Measurements from ENCODE around the gene NPFF. TPM values are rescaled to one million over a fixed set of nuclear protein-coding genes. Genes with fewer than 3 reads are reported as not detected.

The NPFF gene
- total and polyA plus RNA-seq, 8 donors = 0.99 TPM; not detected in 7

DNA sequence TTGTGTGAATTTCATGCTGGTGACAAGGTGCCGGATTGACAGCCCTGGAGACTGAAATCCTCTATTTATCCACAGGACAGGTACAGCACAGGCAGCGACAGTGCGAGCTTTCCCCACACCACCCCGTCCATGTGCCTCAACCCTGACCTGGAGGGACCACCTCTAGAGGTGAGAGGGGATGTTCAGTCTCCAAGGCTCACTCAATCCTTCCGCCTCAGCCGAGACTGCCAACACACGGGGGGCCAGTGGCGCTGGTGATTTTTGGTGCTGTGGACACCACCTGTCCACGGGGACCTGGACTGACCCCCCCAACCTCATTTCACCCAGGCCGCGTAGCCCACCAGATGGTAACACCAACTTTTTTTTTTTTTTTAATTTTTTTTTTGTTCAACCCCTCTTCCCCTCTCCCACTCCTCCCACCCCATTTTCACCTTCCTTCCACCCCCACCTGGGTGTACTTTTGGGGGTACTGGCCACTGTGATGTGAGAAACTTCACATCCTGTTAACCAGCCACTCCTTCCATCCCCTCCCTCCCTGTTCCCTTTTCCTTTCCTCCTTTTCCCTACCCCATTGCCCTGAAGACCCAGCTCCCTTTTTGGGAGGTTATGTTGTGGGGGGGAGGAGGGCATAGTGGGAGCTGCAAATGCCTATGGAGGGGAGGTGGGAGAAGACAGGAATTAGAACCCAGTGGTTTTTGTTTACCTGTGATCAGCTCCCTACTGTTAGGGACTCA is 42.4 kb downstream of the NPFF start:
- intact Hi-C loops (cut with DNase I) = loop anchor here in 1 of 3 donors (10.0 kb wide), 1 partner anchor 440 kb away; no protein-coding TSS in a partner anchor
- no peak overlapping the region for H3K4me3 ChIP-seq
- ATAC-seq (no peak), DNase-seq (no peak), FAIRE-seq (no peak)
- no peaks in the 10 kb centered on the region for H3K9me3 ChIP-seq
- H3K36me3 ChIP-seq = peaks cover 35 to 100% (median 84%) of the 10 kb centered on the region in 3 donors
- 91 to 92% methylated on average over 11 of the region's 11 CpGs for WGBS, 2 donors
- H3K27ac ChIP-seq = no peak overlapping the region
- no peak for TF ChIP-seq CTCF (IDR thresholded peaks at IDR 0.05)
- no peaks in the 10 kb centered on the region for H3K27me3 ChIP-seq
- no peaks in the 10 kb centered on the region for H3K4me1 ChIP-seq

- H3K27ac ChIP-seq = no peak overlapping the region
- H3K9me3 ChIP-seq = no peaks in the 10 kb centered on the region
- FAIRE-seq = no peak
- no peak overlapping the region for H3K4me3 ChIP-seq
- DNase-seq = no peak
- H3K36me3 ChIP-seq = peaks cover 36 to 100% (median 84%) of the 10 kb centered on the region in 3 donors
- intact Hi-C loops (cut with DNase I) = loop anchor here in 1 of 3 donors (10.0 kb wide), 1 partner anchor 439 kb away; no protein-coding TSS in a partner anchor
- no peaks in the 10 kb centered on the region for H3K4me1 ChIP-seq
- H3K27me3 ChIP-seq = no peaks in the 10 kb centered on the region
- WGBS, 2 donors = 49 to 58% methylated on average over 5 of the region's 5 CpGs
- no peak for TF ChIP-seq CTCF (IDR thresholded peaks at IDR 0.05)
- no peak for ATAC-seq
These were observed 43.3 kb downstream of the NPFF start for GRCh38 chr12:53463802-53464560.

DNA sequence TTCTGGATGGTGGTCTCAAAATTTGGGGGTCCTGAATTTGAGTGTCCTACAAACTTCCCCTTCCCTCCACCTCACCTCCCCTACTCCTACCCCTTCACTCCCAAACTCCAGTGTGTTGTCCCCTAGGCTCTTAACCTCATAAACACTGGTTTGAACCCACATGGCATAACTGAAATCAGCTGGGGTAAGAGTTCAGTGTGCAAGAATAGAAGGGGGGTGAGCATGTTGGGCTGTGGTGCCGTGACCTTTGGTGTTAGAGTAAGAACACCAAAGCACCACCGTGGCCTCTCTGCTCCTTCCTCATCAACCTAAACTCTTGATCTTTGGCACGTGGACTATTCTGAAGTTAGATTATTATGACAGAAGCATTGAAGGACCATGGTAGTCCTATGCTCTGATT is 44.3 kb downstream of the NPFF start:
- Histone ChIP-seq H3K4me1 (no peaks in the 10 kb centered on the region), H3K27ac (no peak overlapping the region), H3K4me3 (no peak overlapping the region), H3K27me3 (no peaks in the 10 kb centered on the region), H3K36me3 (peaks cover 35 to 100% (median 85%) of the 10 kb centered on the region in 3 donors), H3K9me3 (no peaks in the 10 kb centered on the region)
- TF ChIP-seq CTCF (IDR thresholded peaks at IDR 0.05) = no peak
- intact Hi-C loops (cut with DNase I) = loop anchor here in 1 of 3 donors (10.0 kb wide), 1 partner anchor 438 kb away; no protein-coding TSS in a partner anchor
- ATAC-seq (no peak), FAIRE-seq (no peak), DNase-seq (no peak)
- 67 to 69% methylated on average over 3 of the region's 3 CpGs for WGBS, 2 donors

DNA sequence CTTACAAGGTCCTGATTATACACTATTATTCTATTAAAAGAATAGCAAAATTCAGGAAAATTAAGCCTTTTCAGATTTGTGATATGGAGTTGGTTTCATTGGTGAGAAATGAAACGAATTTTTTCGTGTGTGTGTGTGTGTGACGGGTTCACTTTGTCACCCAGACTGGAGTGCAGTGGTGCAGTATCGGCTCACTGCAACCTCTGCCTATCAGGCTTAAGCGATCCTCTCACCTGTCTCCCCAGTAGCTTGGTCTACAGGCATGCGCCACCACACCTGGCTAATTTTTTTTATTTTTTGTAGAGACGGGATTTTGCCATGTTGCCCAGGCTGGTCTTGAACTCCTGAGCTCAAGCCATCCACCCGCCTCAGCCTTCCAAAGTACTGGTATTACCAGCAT is 45.7 kb downstream of the NPFF start:
- Histone ChIP-seq H3K4me3 (no peak overlapping the region), H3K27ac (no peak overlapping the region), H3K36me3 (peaks cover 35 to 100% (median 81%) of the 10 kb centered on the region in 3 donors), H3K9me3 (no peaks in the 10 kb centered on the region), H3K27me3 (no peaks in the 10 kb centered on the region), H3K4me1 (no peaks in the 10 kb centered on the region)
- FAIRE-seq = no peak
- no peak for TF ChIP-seq CTCF (IDR thresholded peaks at IDR 0.05)
- WGBS, 2 donors = 81 to 84% methylated on average over 8 of the region's 8 CpGs
- no peak for DNase-seq
- intact Hi-C loops (cut with DNase I) = loop anchor here in 1 of 3 donors (10.0 kb wide), 1 partner anchor 437 kb away; no protein-coding TSS in a partner anchor
- ATAC-seq = no peak
